ENCODE results near the gene UBN1. TPM values are rescaled to one million over a fixed set of nuclear protein-coding genes. Genes with fewer than 3 reads are reported as not detected.
A peak's percentile ranks its signal among the peaks of the same experiment; 100 is the strongest.

The UBN1 gene
- total RNA-seq, 4 donors from 2014 or later: 56.0 to 119 (median 62.2) TPM

- DNase-seq: no peak
- Histone ChIP-seq H3K4me3 (no peak overlapping the region), H3K36me3 (peaks cover 0 to 53% (median 0%) of the 10 kb centered on the region in 3 donors), H3K27me3 (no peaks in the 10 kb centered on the region), H3K9me3 (no peaks in the 10 kb centered on the region), H3K4me1 (peaks cover 0 to 18% (median 0%) of the 10 kb centered on the region in 4 donors), H3K27ac (no peak overlapping the region)
- TF ChIP-seq, protein P1, sequence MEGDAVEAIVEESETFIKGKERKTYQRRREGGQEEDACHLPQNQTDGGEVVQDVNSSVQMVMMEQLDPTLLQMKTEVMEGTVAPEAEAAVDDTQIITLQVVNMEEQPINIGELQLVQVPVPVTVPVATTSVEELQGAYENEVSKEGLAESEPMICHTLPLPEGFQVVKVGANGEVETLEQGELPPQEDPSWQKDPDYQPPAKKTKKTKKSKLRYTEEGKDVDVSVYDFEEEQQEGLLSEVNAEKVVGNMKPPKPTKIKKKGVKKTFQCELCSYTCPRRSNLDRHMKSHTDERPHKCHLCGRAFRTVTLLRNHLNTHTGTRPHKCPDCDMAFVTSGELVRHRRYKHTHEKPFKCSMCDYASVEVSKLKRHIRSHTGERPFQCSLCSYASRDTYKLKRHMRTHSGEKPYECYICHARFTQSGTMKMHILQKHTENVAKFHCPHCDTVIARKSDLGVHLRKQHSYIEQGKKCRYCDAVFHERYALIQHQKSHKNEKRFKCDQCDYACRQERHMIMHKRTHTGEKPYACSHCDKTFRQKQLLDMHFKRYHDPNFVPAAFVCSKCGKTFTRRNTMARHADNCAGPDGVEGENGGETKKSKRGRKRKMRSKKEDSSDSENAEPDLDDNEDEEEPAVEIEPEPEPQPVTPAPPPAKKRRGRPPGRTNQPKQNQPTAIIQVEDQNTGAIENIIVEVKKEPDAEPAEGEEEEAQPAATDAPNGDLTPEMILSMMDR (IDR thresholded peaks at IDR 0.05): no peak
- TF ChIP-seq POLR2A (IDR thresholded peaks at IDR 0.05): no peak
These were observed 18.1 kb downstream of the UBN1 start for GRCh38 chr16:4865231-4865860.

DNA sequence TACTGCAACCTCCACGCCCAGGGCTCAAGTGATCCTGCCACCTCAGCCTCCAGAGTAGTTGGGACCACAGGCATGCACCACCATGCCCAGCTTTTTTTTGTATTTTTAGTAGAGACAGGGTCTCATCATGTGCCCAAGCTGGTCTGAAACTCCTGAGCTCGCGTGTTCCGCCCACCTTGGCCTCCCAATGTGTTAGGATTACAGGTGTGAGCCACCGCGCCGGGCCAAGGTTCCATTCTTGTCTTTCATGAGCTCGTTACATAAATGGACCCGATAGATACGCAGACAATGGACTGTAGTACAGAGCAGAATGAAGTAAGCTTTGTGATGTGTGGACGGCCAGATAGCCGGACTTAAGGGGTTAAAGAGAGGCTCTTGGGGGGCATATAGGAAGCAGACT lies 19.3 kb downstream of the UBN1 start:
- H3K9me3 ChIP-seq: no peaks in the 10 kb centered on the region
- DNase-seq: peak in 1 of 3 donors; percentile 42
- TF ChIP-seq, protein P1 (IDR thresholded peaks at IDR 0.05): no peak
- no peak for TF ChIP-seq POLR2A (IDR thresholded peaks at IDR 0.05)
- H3K4me3 ChIP-seq: no peak overlapping the region
- H3K27me3 ChIP-seq: no peaks in the 10 kb centered on the region
- peaks cover 0 to 18% (median 0%) of the 10 kb centered on the region in 4 donors for H3K4me1 ChIP-seq
- no peak overlapping the region for H3K27ac ChIP-seq
- peaks cover 0 to 53% (median 0%) of the 10 kb centered on the region in 3 donors for H3K36me3 ChIP-seq

DNA sequence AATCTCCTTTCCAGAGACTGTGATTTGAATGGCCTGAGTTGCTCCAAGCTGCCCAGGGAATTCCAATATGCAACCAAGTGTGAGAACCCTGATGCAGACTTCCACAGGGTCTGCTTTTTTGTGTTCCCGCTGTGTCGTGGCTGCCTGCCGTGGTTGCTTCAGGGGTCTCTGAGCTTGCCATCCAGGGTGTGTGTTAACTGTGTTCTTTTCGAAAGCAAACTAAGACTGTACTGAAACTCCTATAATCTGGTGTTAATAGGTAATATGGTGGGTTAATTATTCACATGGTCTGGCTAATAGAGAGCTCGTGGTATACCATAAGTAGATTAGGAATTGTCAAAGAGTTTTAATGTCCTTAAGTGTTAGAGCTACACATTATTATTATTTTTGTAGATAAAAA lies 20.7 kb downstream of the UBN1 start:
- H3K27ac ChIP-seq: no peak overlapping the region
- peak in 1 of 3 donors; percentile 34 for DNase-seq
- no peak overlapping the region for H3K4me3 ChIP-seq
- H3K36me3 ChIP-seq: peaks cover 0 to 57% (median 0%) of the 10 kb centered on the region in 3 donors
- TF ChIP-seq, protein P1 (IDR thresholded peaks at IDR 0.05): no peak
- TF ChIP-seq POLR2A (IDR thresholded peaks at IDR 0.05): no peak
- no peaks in the 10 kb centered on the region for H3K27me3 ChIP-seq
- peaks cover 0 to 18% (median 0%) of the 10 kb centered on the region in 4 donors for H3K4me1 ChIP-seq
- no peaks in the 10 kb centered on the region for H3K9me3 ChIP-seq

GRCh38 chr16:4868535-4868934 lies 21.3 kb downstream of the UBN1 start:
- TF ChIP-seq POLR2A (IDR thresholded peaks at IDR 0.05): no peak
- TF ChIP-seq, protein P1 (IDR thresholded peaks at IDR 0.05): no peak
- Histone ChIP-seq H3K27me3 (no peaks in the 10 kb centered on the region), H3K4me3 (no peak overlapping the region), H3K4me1 (peaks cover 0 to 18% (median 0%) of the 10 kb centered on the region in 4 donors), H3K9me3 (no peaks in the 10 kb centered on the region), H3K36me3 (peaks cover 0 to 58% (median 0%) of the 10 kb centered on the region in 3 donors), H3K27ac (no peak overlapping the region)
- peak in 1 of 3 donors; percentile 48 for DNase-seq

DNA sequence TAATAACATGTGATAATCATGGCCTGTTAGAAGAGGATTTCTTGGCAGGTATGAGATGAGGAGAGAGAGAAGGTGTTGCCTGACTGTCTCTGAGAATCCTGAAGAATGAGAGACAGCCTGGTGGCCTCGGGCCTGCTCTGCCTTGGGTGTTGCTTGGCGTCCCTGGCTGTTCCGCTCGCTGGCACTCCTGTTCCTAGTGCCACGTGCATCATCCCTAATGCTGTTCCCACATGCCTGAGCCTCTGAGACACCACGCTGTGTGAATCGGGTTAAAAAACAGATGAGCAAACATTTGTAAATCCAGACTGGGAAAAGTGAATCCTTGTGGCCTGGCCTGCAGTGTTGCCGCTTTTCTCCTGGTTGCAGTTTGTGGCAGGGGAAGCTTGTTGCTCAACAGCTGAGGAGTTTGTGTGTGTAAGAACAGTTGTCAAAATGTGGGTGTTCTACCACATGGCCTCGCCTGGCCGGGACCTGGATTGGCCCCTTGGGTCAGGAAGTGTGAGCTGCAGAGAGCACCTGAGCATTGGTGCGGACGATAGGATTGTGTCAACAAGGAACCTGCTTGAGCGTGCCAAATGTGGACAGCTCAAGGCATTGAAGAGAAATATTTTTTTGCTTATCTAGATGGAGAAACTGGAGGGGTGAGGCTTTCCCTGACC lies 22.0 kb downstream of the UBN1 start:
- Histone ChIP-seq H3K36me3 (peaks cover 0 to 62% (median 0%) of the 10 kb centered on the region in 3 donors), H3K4me3 (no peak overlapping the region), H3K4me1 (peaks cover 0 to 18% (median 0%) of the 10 kb centered on the region in 4 donors), H3K27me3 (no peaks in the 10 kb centered on the region), H3K27ac (no peak overlapping the region), H3K9me3 (no peaks in the 10 kb centered on the region)
- DNase-seq: peak in 1 of 3 donors; percentile 42
- no peak for TF ChIP-seq POLR2A (IDR thresholded peaks at IDR 0.05)
- TF ChIP-seq, protein P1 (IDR thresholded peaks at IDR 0.05): no peak

All from Peyer's patch (tissue), 4 donors.